CD8-positive, alpha-beta memory T cell (primary cell): ENCODE results near the gene SPATA46. TPM values are rescaled to one million over a fixed set of nuclear protein-coding genes. Genes with fewer than 3 reads are reported as not detected.

Experiments
- CTCF ChIA-PET: fragments of 350-600 bp; sonication (Branson Sonifier 250); formaldehyde crosslinking; loops from one replicate; lab custom pipeline; 2021; ENCODE audit warnings: antibody characterized with exemption; lab: Charles Lee
- POLR2A ChIA-PET: fragments of 350-600 bp; sonication (Branson Sonifier 250); formaldehyde crosslinking; loops from one replicate; lab custom pipeline; 2021; ENCODE audit warnings: antibody characterized with exemption; lab: Charles Lee
- DNase-seq, 5 donors: peaks; one replicate each; pipeline versions ENCODE4 v3.0.0 to v3.0.0-alpha.2; 2020 to 2022; ENCODE audit warnings: mixed read lengths in 1 of 5
- H3K27ac ChIP-seq: one replicate; pipeline ENCODE4 v1.7.0; 2013; ENCODE audit warnings: low read depth, mild to moderate bottlenecking, low read length, moderate library complexity
- H3K27me3 ChIP-seq: 2 replicates; pipeline ENCODE4 v1.7.0; 2013; ENCODE audit warnings: low read length, mild to moderate bottlenecking; ENCODE audit not compliant: insufficient read depth, poor library complexity, severe bottlenecking
- H3K36me3 ChIP-seq: 2 replicates; pipeline ENCODE4 v1.7.0; 2013; ENCODE audit warnings: mild to moderate bottlenecking, low read length, moderate library complexity; ENCODE audit not compliant: insufficient read depth
- H3K4me1 ChIP-seq: 2 replicates; pipeline ENCODE4 v1.7.0; 2013; ENCODE audit warnings: mild to moderate bottlenecking, low read length, moderate library complexity; ENCODE audit not compliant: insufficient read depth
- H3K4me3 ChIP-seq: 2 replicates; pipeline ENCODE4 v1.7.0; 2013; ENCODE audit warnings: mild to moderate bottlenecking, low read length
- H3K9me3 ChIP-seq: 2 replicates; pipeline ENCODE4 v1.7.0; 2013; ENCODE audit warnings: mild to moderate bottlenecking, low read length
- H3K27ac Mint-ChIP-seq, 8 donors: one replicate each; pipeline ENCODE4 v1.8.0; 2020 to 2021; ENCODE audit warnings: mixed read lengths in 8 of 8, mild to moderate bottlenecking in 6 of 8, inconsistent platforms in 3 of 8, moderate library complexity in 3 of 8
- H3K27me3 Mint-ChIP-seq, 2 donors: one replicate each; pipeline ENCODE4 v1.8.0; 2020 to 2021; ENCODE audit warnings: mixed read lengths in 2 of 2, mild to moderate bottlenecking in 1 of 2, moderate library complexity in 1 of 2
- H3K36me3 Mint-ChIP-seq, 3 donors: one replicate each; pipeline ENCODE4 v1.8.0; 2020 to 2021; ENCODE audit warnings: mixed read lengths in 3 of 3, inconsistent platforms in 1 of 3, mild to moderate bottlenecking in 1 of 3
- H3K4me1 Mint-ChIP-seq, 3 donors: one replicate each; pipeline ENCODE4 v1.8.0; 2020 to 2021; ENCODE audit warnings: mixed read lengths in 3 of 3, inconsistent platforms in 1 of 3, mild to moderate bottlenecking in 1 of 3
- H3K4me3 Mint-ChIP-seq, 7 donors: one replicate each; pipeline ENCODE4 v1.8.0; 2020 to 2021; ENCODE audit warnings: mixed read lengths in 7 of 7, mild to moderate bottlenecking in 6 of 7, moderate library complexity in 4 of 7, inconsistent platforms in 2 of 7
- H3K9me3 Mint-ChIP-seq, 5 donors: one replicate each; pipeline ENCODE4 v1.8.0; 2020 to 2022; ENCODE audit warnings: mixed read lengths in 5 of 5, mild to moderate bottlenecking in 3 of 5, moderate library complexity in 2 of 5, inconsistent platforms in 1 of 5
- polyA plus RNA-seq: library from polyadenylated mRNA; unstranded; fragments of 300-500 nt; fragmentation: Illumina TruSeq; gene quantifications from one replicate; pipeline ENCODE4 v1.2.3, GENCODE V29; 2021
- total RNA-seq, 2 experiments: library from RNA; stranded (reverse); gene quantifications; one replicate each; pipeline ENCODE4 v1.2.3, GENCODE V29; 2021

The SPATA46 gene
- total and polyA plus RNA-seq, 3 experiments from 2014 or later: not detected

DNA sequence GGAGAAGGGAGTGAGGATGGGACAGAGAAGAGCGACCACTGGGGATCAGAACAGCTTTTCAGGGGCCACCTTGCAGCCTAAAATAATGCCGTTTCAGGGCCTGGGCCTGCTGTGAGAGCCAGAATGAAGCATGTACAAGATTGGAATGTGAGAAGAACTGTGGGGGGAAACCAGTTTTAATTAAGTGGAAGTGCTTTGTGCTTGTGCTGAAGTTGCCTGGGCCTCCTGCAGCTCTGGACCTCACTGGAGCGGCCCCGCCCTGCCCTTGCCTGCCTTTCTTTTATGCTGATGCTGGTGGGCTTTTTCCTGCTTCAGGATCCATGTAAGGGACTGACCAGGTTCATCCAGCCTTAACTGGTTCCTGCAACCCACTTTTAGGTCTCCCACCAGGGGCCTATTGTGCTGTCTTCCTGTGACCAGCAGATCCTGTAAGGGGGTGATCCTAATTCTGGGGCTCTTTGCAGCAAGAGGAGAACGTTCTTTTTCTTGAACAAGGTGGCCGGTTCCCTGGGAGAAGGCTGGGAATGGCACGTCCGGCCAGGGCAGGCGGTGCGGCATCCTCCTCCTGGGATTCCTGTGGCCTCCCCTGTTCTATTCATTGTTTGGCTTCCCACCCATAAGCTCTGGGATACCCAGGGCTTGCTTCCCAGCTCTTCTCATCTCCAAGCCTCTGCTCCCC lies 8.1 kb upstream of the SPATA46 start:
- H3K4me1 Mint-ChIP-seq: peaks cover 0 to 7% (median 3%) of the 10 kb centered on the region in 3 donors
- H3K36me3 Mint-ChIP-seq: no peaks in the 10 kb centered on the region
- Histone ChIP-seq H3K4me3 (no peak overlapping the region), H3K27me3 (no peaks in the 10 kb centered on the region), H3K9me3 (no peaks in the 10 kb centered on the region), H3K36me3 (no peaks in the 10 kb centered on the region), H3K4me1 (no peaks in the 10 kb centered on the region), H3K27ac (no peak overlapping the region)
- H3K4me3 Mint-ChIP-seq: no peak overlapping the region
- CTCF ChIA-PET: no interaction called here
- no peak for DNase-seq
- no peaks in the 10 kb centered on the region for H3K9me3 Mint-ChIP-seq
- no peak overlapping the region for H3K27ac Mint-ChIP-seq
- POLR2A ChIA-PET: no interaction called here
- H3K27me3 Mint-ChIP-seq: peaks cover 12 to 13% of the 10 kb centered on the region in 2 donors

- CTCF ChIA-PET: interaction anchor here (1.4 kb wide), 1 partner anchor 8 kb away, joined by 3 read pairs; no protein-coding TSS in a partner anchor
- H3K9me3 Mint-ChIP-seq: no peaks in the 10 kb centered on the region
- no peak overlapping the region for H3K4me3 Mint-ChIP-seq
- Histone ChIP-seq H3K9me3 (no peaks in the 10 kb centered on the region), H3K4me1 (no peaks in the 10 kb centered on the region), H3K4me3 (no peak overlapping the region), H3K27me3 (no peaks in the 10 kb centered on the region), H3K36me3 (no peaks in the 10 kb centered on the region), H3K27ac (no peak overlapping the region)
- H3K27me3 Mint-ChIP-seq: peaks cover 7 to 10% of the 10 kb centered on the region in 2 donors
- POLR2A ChIA-PET: no interaction called here
- H3K36me3 Mint-ChIP-seq: no peaks in the 10 kb centered on the region
- DNase-seq: no peak
- H3K4me1 Mint-ChIP-seq: peaks cover 0 to 2% (median 0%) of the 10 kb centered on the region in 3 donors
- H3K27ac Mint-ChIP-seq: no peak overlapping the region
Measured at GRCh38 chr1:162384116-162384515, 7.5 kb upstream of the SPATA46 start.

GRCh38 chr1:162383516-162383915 lies 6.9 kb upstream of the SPATA46 start:
- Histone ChIP-seq H3K9me3 (no peaks in the 10 kb centered on the region), H3K27ac (no peak overlapping the region), H3K4me1 (no peaks in the 10 kb centered on the region), H3K36me3 (no peaks in the 10 kb centered on the region), H3K4me3 (no peak overlapping the region), H3K27me3 (no peaks in the 10 kb centered on the region)
- H3K9me3 Mint-ChIP-seq: no peaks in the 10 kb centered on the region
- H3K4me1 Mint-ChIP-seq: no peaks in the 10 kb centered on the region
- no peaks in the 10 kb centered on the region for H3K36me3 Mint-ChIP-seq
- H3K27ac Mint-ChIP-seq: no peak overlapping the region
- ChIA-PET CTCF (interaction anchor here (1.4 kb wide), 1 partner anchor 8 kb away, joined by 3 read pairs; no protein-coding TSS in a partner anchor), POLR2A (no interaction called here)
- DNase-seq: no peak
- H3K4me3 Mint-ChIP-seq: no peak overlapping the region
- peaks cover 4 to 6% of the 10 kb centered on the region in 2 donors for H3K27me3 Mint-ChIP-seq

- Histone ChIP-seq H3K4me1 (no peaks in the 10 kb centered on the region), H3K9me3 (no peaks in the 10 kb centered on the region), H3K4me3 (no peak overlapping the region), H3K36me3 (no peaks in the 10 kb centered on the region), H3K27ac (no peak overlapping the region), H3K27me3 (no peaks in the 10 kb centered on the region)
- no peaks in the 10 kb centered on the region for H3K4me1 Mint-ChIP-seq
- H3K36me3 Mint-ChIP-seq: no peaks in the 10 kb centered on the region
- ChIA-PET POLR2A (no interaction called here), CTCF (interaction anchor here (1.4 kb wide), 1 partner anchor 9 kb away, joined by 3 read pairs; no protein-coding TSS in a partner anchor)
- no peaks in the 10 kb centered on the region for H3K9me3 Mint-ChIP-seq
- H3K27ac Mint-ChIP-seq: no peak overlapping the region
- no peak for DNase-seq
- H3K27me3 Mint-ChIP-seq: peaks cover 4 to 6% of the 10 kb centered on the region in 2 donors
- H3K4me3 Mint-ChIP-seq: no peak overlapping the region
Measured at GRCh38 chr1:162383091-162383490, 6.4 kb upstream of the SPATA46 start.

- ChIA-PET POLR2A (no interaction called here), CTCF (no interaction called here)
- H3K36me3 Mint-ChIP-seq: no peaks in the 10 kb centered on the region
Measured at GRCh38 chr1:162381941-162382750, 5.5 kb upstream of the SPATA46 start.

GRCh38 chr1:162381383-162381782 lies 4.7 kb upstream of the SPATA46 start, which contains the start of gene C1orf226:
C1orf226 (plus strand) TSS chr1:162381728; CDS start chr1:162381902, 174 bp downstream.
- no peaks in the 10 kb centered on the region for H3K4me1 ChIP-seq
- Mint-ChIP-seq H3K36me3 (no peaks in the 10 kb centered on the region), H3K4me1 (no peaks in the 10 kb centered on the region), H3K27me3 (peaks cover 0 to 2% of the 10 kb centered on the region in 2 donors), H3K27ac (no peak within 1 kb of the TSS), H3K4me3 (no peak within 1 kb of the TSS), H3K9me3 (no peaks in the 10 kb centered on the region)
- DNase-seq: no peak
- ChIA-PET POLR2A (no interaction called here), CTCF (no interaction called here)
- no peak within 1 kb of the TSS for H3K4me3 ChIP-seq
- no peaks in the 10 kb centered on the region for H3K9me3 ChIP-seq
- H3K36me3 ChIP-seq: no peaks in the 10 kb centered on the region
- H3K27me3 ChIP-seq: no peaks in the 10 kb centered on the region
- no peak within 1 kb of the TSS for H3K27ac ChIP-seq

More at GRCh38 chr1:162381941-162382750, 5.5 kb upstream of the SPATA46 start:
- H3K27me3 Mint-ChIP-seq: peaks cover 0 to 4% of the 10 kb centered on the region in 2 donors
- H3K9me3 Mint-ChIP-seq: no peaks in the 10 kb centered on the region
- no peak for DNase-seq
- no peak overlapping the region for H3K4me3 Mint-ChIP-seq
- Histone ChIP-seq H3K4me1 (no peaks in the 10 kb centered on the region), H3K4me3 (no peak overlapping the region), H3K9me3 (no peaks in the 10 kb centered on the region), H3K36me3 (no peaks in the 10 kb centered on the region), H3K27ac (no peak overlapping the region), H3K27me3 (no peaks in the 10 kb centered on the region)
- H3K27ac Mint-ChIP-seq: no peak overlapping the region
- no peaks in the 10 kb centered on the region for H3K4me1 Mint-ChIP-seq

DNA sequence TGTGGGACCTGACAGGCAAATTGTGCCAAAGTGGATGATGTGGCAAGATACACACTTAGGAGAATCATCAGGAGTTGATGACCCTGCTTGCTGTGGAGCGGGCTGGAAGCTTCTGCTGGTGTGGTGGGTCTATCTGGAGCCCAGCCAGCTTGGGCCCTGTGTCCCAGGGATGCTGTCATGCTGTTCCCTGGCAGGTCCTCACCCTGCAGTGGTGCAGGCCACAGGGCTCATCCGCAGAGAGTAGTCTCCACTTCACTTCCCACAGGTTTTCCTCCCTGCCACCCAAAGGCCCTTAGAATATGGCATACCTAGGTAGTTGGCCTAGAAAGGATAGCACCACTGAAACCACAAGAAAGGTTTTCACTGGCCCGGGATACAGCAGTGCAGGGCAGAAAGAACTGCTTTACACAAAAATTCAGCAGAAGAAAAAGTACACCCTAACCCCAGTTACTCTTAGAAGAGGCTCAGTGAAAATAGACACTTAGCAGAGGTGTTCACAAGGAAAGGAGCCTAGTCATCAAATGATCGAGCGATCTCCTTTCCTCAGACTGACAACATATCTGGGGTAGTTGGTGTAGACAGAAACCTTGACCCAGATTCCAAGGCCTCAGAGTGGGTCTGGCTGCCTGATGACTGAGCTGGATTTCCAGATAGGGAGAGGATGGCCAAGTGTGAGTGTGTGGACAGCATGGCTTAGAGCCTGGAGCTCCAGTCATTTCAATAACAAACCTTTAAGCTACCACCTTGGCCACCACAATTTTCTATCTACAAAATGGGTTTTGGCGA lies 3.6 kb upstream of the SPATA46 start:
- H3K36me3 Mint-ChIP-seq: no peaks in the 10 kb centered on the region
- Histone ChIP-seq H3K27ac (no peak overlapping the region), H3K4me1 (no peaks in the 10 kb centered on the region), H3K4me3 (no peak overlapping the region), H3K27me3 (no peaks in the 10 kb centered on the region), H3K9me3 (no peaks in the 10 kb centered on the region), H3K36me3 (no peaks in the 10 kb centered on the region)
- ChIA-PET POLR2A (no interaction called here), CTCF (no interaction called here)
- H3K4me3 Mint-ChIP-seq: no peak overlapping the region
- no peaks in the 10 kb centered on the region for H3K4me1 Mint-ChIP-seq
- DNase-seq: no peak
- no peaks in the 10 kb centered on the region for H3K9me3 Mint-ChIP-seq
- no peak overlapping the region for H3K27ac Mint-ChIP-seq
- peaks cover 0 to 2% of the 10 kb centered on the region in 2 donors for H3K27me3 Mint-ChIP-seq
